Stomach (tissue), 9 donors: ENCODE data around the gene RTN4R. TPM values are rescaled to one million over a fixed set of nuclear protein-coding genes. Genes with fewer than 3 reads are reported as not detected.
A peak's percentile ranks its signal among the peaks of the same experiment; 100 is the strongest.

Source experiments
- DNase-seq, 2 donors: peaks; one replicate each; pipeline versions ENCODE4 v3.0.0 to v3.0.0-alpha.2; 2013 to 2019
- H3K27ac ChIP-seq, 5 donors: fragments of 200-600 bp in 4 of 5; sonication (generic) in 4 of 5; one replicate each; pipeline ENCODE4 v1.5.1; 2013 to 2019; ENCODE audit warnings: mild to moderate bottlenecking in 1 of 5, moderate library complexity in 1 of 5
- H3K27me3 ChIP-seq, 3 donors: fragments of 200-600 bp; sonication (generic); one replicate each; pipeline ENCODE4 v1.5.1; 2017 to 2019; ENCODE audit warnings: mixed run types in 1 of 3
- H3K36me3 ChIP-seq, 4 donors: fragments of 200-600 bp; sonication (generic); 1 replicate in 3 of 4; 2 replicates in 1 of 4; pipeline ENCODE4 v1.5.1; 2016 to 2019
- H3K4me1 ChIP-seq, 4 donors: fragments of 200-600 bp; sonication (generic); one replicate each; pipeline ENCODE4 v1.5.1; 2016 to 2019
- H3K4me3 ChIP-seq, 4 donors: fragments of 200-600 bp; sonication (generic) in 3 of 4; one replicate each; pipeline ENCODE4 v1.5.1; 2016 to 2019; ENCODE audit warnings: mild to moderate bottlenecking in 1 of 4
- H3K9me3 ChIP-seq, 4 donors: fragments of 200-600 bp; sonication (generic); one replicate each; pipeline ENCODE4 v1.5.1; 2016 to 2019
- EP300 ChIP-seq: sonication (generic); formaldehyde crosslinking; IDR thresholded peaks from one replicate; pipeline ENCODE4 v1.6.1; 2017; ENCODE audit warnings: antibody characterized with exemption
- POLR2A ChIP-seq, 4 donors: fragments of 450-650 bp; IDR thresholded peaks; one replicate each; pipeline ENCODE4 v1.6.1; 2016; ENCODE audit warnings: antibody characterized with exemption in 4 of 4, control low read depth in 2 of 4, mild to moderate bottlenecking in 1 of 4, moderate library complexity in 1 of 4
- POLR2AphosphoS5 ChIP-seq, 3 donors: sonication (generic); formaldehyde crosslinking; IDR thresholded peaks; one replicate each; pipeline ENCODE4 v1.6.1; 2016; ENCODE audit warnings: antibody characterized with exemption in 3 of 3
- WGBS, 5 donors: extraction: QIAGEN DNeasy Blood & Tissue Kit in 3 of 5; methylation state at CpG; one replicate each; pipeline versions ENCODE4 v1.1.5 to v1.1.7; 2013 to 2018; 5-methylcytosine and 5-hydroxymethylcytosine counted together
- intact Hi-C: fragments of 100-400 bp; cut with DNase I; formaldehyde crosslinking; loops from one replicate; pipeline ENCODE4 v1.15.1; 2023; ENCODE audit warnings: low total_unique reads
- polyA plus RNA-seq, 3 donors: library from polyadenylated mRNA; stranded (reverse); fragments of 200-250 nt; gene quantifications; one replicate each; pipeline ENCODE4 v1.2.3, GENCODE V29; 2013
- total RNA-seq, 5 donors: library from RNA; depleted of rRNA; stranded (reverse); fragments of >200 nt; gene quantifications; one replicate each; pipeline versions ENCODE4 v1.1.0 to v1.2.3, GENCODE V29; 2014 to 2016
- TF ChIP-seq, protein P1 (sequence below), 7 experiments: fragments of 450-650 bp in 4 of 7; fragments of 200-600 bp in 3 of 7; sonication (generic) in 3 of 7; IDR thresholded peaks; one replicate each; pipeline ENCODE4 v1.5.1; 2016 to 2019; ENCODE audit warnings: antibody characterized with exemption in 7 of 7, control low read depth in 2 of 7, mild to moderate bottlenecking in 1 of 7
- donor health status: healthy with polysubstance abuse.
- donor health status: Bipolar disorder and iron deficiency.
- donor health status: healthy.

Gene RTN4R
- total and polyA plus RNA-seq, 8 donors: 0.92 to 2.2 (median 1.7) TPM; not detected in 3

DNA sequence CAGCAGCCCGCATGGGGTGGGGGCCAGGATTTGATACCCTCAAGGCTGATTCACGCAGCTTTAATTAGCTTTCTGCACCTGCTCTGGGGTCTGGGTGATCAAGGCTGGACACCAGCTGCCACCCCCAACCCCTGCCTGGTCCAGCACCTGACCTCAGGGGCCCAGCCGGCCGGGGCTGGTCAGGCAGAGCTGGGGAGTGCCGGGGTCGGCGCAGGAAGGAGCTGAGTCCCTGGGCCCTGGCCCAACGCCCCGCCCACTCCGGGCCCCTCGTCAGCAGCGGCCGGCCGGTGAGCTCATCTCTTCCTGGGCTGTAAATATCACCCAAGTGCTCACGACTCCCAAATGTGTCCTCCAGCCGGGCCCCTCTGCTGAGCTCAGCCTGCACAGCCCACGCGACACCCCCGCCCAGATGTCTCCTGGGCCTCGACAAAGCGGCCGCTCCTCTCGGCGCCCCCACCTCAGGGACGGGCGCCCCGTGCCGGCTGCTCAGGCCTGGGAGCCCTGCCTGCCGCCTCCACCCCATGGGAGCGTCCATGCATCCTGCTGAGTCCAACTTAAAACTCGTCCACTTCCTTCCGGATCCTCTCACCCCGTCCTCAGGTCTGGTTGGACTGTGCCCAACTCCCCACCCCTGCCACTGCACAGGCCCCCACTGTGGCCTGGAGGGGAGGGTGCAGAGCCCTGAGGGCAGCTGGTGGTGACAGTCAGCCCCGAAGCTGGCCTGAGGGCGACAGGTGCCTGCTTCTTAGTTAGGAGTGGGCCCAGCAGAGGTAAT is 29.0 kb downstream of the RTN4R start:
- H3K27me3 ChIP-seq: no peaks in the 10 kb centered on the region
- H3K4me3 ChIP-seq: no peak overlapping the region
- WGBS, 5 donors: 38 to 74% (median 58%) methylated on average over 17 to 35 of the region's 35 CpGs
- intact Hi-C loops: no loop called here
- peaks cover 6 to 56% (median 33%) of the 10 kb centered on the region in 4 donors for H3K4me1 ChIP-seq
- peak in 1 of 2 donors; percentile 88 for DNase-seq
- no peaks in the 10 kb centered on the region for H3K36me3 ChIP-seq
- TF ChIP-seq POLR2AphosphoS5 (IDR thresholded peaks at IDR 0.05): no peak
- TF ChIP-seq POLR2A (IDR thresholded peaks at IDR 0.05): no peak
- TF ChIP-seq, protein P1, sequence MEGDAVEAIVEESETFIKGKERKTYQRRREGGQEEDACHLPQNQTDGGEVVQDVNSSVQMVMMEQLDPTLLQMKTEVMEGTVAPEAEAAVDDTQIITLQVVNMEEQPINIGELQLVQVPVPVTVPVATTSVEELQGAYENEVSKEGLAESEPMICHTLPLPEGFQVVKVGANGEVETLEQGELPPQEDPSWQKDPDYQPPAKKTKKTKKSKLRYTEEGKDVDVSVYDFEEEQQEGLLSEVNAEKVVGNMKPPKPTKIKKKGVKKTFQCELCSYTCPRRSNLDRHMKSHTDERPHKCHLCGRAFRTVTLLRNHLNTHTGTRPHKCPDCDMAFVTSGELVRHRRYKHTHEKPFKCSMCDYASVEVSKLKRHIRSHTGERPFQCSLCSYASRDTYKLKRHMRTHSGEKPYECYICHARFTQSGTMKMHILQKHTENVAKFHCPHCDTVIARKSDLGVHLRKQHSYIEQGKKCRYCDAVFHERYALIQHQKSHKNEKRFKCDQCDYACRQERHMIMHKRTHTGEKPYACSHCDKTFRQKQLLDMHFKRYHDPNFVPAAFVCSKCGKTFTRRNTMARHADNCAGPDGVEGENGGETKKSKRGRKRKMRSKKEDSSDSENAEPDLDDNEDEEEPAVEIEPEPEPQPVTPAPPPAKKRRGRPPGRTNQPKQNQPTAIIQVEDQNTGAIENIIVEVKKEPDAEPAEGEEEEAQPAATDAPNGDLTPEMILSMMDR (IDR thresholded peaks at IDR 0.05): no peak
- TF ChIP-seq EP300: no peak
- H3K27ac ChIP-seq: peak overlapping the region in 4 of 5 donors; percentile 3 to 49 (median 35)
- H3K9me3 ChIP-seq: no peaks in the 10 kb centered on the region

DNA sequence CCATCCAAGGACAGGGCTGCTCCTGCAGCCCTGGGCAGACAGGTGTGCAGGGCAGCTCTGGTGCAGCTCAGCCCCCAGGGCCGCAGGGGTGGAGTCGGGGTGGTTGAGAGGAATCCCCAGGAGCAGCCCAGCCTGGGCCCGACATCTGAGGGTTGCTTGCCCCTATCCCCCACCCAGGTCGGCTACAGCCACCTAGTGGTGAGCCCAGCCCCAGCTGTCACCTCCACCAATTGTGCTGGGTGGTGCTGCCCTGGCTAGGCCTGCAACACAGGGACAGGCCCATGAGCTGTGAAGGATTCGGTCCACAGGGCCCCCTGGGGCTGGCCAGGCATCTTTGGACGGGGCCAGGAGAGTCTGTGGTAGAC is 29.6 kb downstream of the RTN4R start:
- peak; percentile 77 to 80 for DNase-seq
- no peaks in the 10 kb centered on the region for H3K9me3 ChIP-seq
- H3K27me3 ChIP-seq: no peaks in the 10 kb centered on the region
- H3K4me3 ChIP-seq: no peak overlapping the region
- H3K27ac ChIP-seq: peak overlapping the region in 4 of 5 donors; percentile 3 to 49 (median 35)
- WGBS, 5 donors: 25 to 61% (median 45%) methylated on average over 2 to 6 of the region's 6 CpGs
- intact Hi-C loops: no loop called here
- TF ChIP-seq POLR2AphosphoS5 (IDR thresholded peaks at IDR 0.05): no peak
- TF ChIP-seq, protein P1 (IDR thresholded peaks at IDR 0.05): peak in 5 of 7 experiments; percentile 35 to 81 (median 56)
- H3K36me3 ChIP-seq: no peaks in the 10 kb centered on the region
- peaks cover 6 to 50% (median 27%) of the 10 kb centered on the region in 4 donors for H3K4me1 ChIP-seq

GRCh38 chr22:20237480-20238440 is 30.4 kb downstream of the RTN4R start:
- no peaks in the 10 kb centered on the region for H3K27me3 ChIP-seq
- DNase-seq: peak in 1 of 2 donors; percentile 53
- TF ChIP-seq EP300 (no peak), POLR2AphosphoS5 (IDR thresholded peaks at IDR 0.05) (no peak), POLR2A (IDR thresholded peaks at IDR 0.05) (no peak)
- TF ChIP-seq, protein P1 (IDR thresholded peaks at IDR 0.05): no peak
- H3K4me1 ChIP-seq: peaks cover 0 to 42% (median 19%) of the 10 kb centered on the region in 4 donors
- no peaks in the 10 kb centered on the region for H3K9me3 ChIP-seq
- no peak overlapping the region for H3K4me3 ChIP-seq
- H3K27ac ChIP-seq: no peak overlapping the region
- WGBS, 5 donors: 69 to 82% (median 75%) methylated on average over 21 to 28 of the region's 28 CpGs
- intact Hi-C loops: no loop called here
- H3K36me3 ChIP-seq: no peaks in the 10 kb centered on the region

DNA sequence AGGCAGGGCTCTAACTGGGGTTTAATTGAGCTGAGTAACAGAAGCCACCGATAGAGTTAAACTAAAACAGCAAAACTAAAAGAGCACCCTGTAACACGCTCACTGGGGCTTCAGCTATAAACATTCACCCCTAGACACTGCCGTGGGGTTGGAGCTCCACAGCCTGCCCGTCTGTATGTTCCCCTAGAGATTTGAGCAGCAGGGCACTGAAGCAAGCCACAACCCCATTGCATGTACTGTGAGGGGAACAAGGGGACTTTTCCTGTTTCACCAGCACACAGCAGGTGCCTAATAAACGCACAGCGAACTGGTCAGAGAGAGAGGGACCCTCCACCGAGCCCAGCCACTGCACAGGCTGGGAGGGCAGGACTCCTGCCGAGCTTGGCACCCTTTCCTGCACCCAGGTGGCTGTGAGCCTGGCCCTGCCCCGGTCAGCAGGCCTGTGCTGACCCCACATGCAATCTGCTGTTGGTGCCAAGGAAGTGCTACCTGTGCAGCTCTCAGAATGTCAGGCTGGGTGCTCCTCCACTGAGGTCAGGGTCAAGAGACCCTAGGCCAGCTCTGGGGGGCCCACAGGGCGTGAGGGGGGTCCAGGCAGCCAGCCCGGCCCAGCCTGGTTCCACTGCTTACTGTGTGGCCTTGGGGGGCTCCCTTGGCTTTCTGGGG is 31.9 kb downstream of the RTN4R start:
- 69 to 87% (median 72%) methylated on average over 5 to 11 of the region's 11 CpGs for WGBS, 5 donors
- no peak overlapping the region for H3K4me3 ChIP-seq
- no peaks in the 10 kb centered on the region for H3K36me3 ChIP-seq
- no peaks in the 10 kb centered on the region for H3K9me3 ChIP-seq
- H3K4me1 ChIP-seq: peaks cover 0 to 27% (median 19%) of the 10 kb centered on the region in 4 donors
- intact Hi-C loops: no loop called here
- no peak for TF ChIP-seq POLR2A (IDR thresholded peaks at IDR 0.05)
- no peaks in the 10 kb centered on the region for H3K27me3 ChIP-seq
- no peak for DNase-seq
- no peak overlapping the region for H3K27ac ChIP-seq
